H1 (cell line): ENCODE results near the gene ZFYVE19. TPM values are rescaled to one million over a fixed set of nuclear protein-coding genes. Genes with fewer than 3 reads are reported as not detected.

Experiments used
- CTCF ChIA-PET: fragments of 300-600 bp; sonication (Branson Sonifier 250); formaldehyde crosslinking; loops from one replicate; lab custom pipeline; 2021; ENCODE audit not compliant: partially characterized antibody; lab: Charles Lee
- POLR2A ChIA-PET: fragments of 300-600 bp; sonication (Branson Sonifier 250); formaldehyde crosslinking; loops from one replicate; lab custom pipeline; 2021; ENCODE audit warnings: inconsistent platforms; ENCODE audit not compliant: partially characterized antibody; lab: Charles Lee
- DNase-seq, 2 experiments: peaks; one replicate each; pipeline versions ENCODE4 v3.0.0 to v3.0.0-alpha.2; 2010 to 2022; ENCODE audit warnings: low spot score in 2 of 2, low read depth in 1 of 2, mixed read lengths in 1 of 2
- FAIRE-seq: peaks from 2 replicates; lab custom pipeline; 2011; peaks lifted over from hg19 to GRCh38; lab: Jason Lieb, UNC
- H2AFZ ChIP-seq: 2 replicates; pipeline ENCODE4 v1.8.1; 2012; ENCODE audit warnings: low read length, inconsistent platforms
- H2AK5ac ChIP-seq: 2 replicates; pipeline ENCODE4 v1.6.1; 2013; ENCODE audit warnings: low read depth, low read length
- H2BK120ac ChIP-seq: replicated peaks from 2 replicates; pipeline ENCODE3; 2013; ENCODE audit warnings: low read depth, low read length, inconsistent platforms
- H2BK12ac ChIP-seq: 2 replicates; pipeline ENCODE4 v1.6.1; 2013; ENCODE audit warnings: low read depth, low read length
- H2BK15ac ChIP-seq: 2 replicates; pipeline ENCODE4 v1.6.1; 2013; ENCODE audit warnings: low read length
- H2BK20ac ChIP-seq: 2 replicates; pipeline ENCODE4 v1.6.1; 2013; ENCODE audit warnings: low read length
- H2BK5ac ChIP-seq: 2 replicates; pipeline ENCODE4 v1.6.1; 2013; ENCODE audit warnings: low read depth, low read length
- H3K14ac ChIP-seq: 2 replicates; pipeline ENCODE4 v1.6.1; 2013; ENCODE audit warnings: inconsistent platforms; ENCODE audit not compliant: insufficient read length
- H3K18ac ChIP-seq: 2 replicates; pipeline ENCODE4 v1.6.1; 2013; ENCODE audit warnings: low read length; ENCODE audit errors: extremely low read depth
- H3K23ac ChIP-seq: 2 replicates; pipeline ENCODE4 v1.6.1; 2013; ENCODE audit warnings: inconsistent platforms; ENCODE audit not compliant: insufficient read length
- H3K23me2 ChIP-seq: 2 replicates; pipeline ENCODE4 v1.6.1; 2013; ENCODE audit warnings: low read depth, low read length
- H3K27ac ChIP-seq: 2 replicates; pipeline ENCODE4 v1.6.1; 2011; ENCODE audit warnings: low read depth, low read length, inconsistent platforms
- H3K27me3 ChIP-seq, 4 experiments: replicated peaks in 1 of 4; 1 replicate in 1 of 4; 2 replicates in 3 of 4; pipeline versions ENCODE4 v1.6.1 to v1.8.1; 2011 to 2013; ENCODE audit warnings: low read length in 3 of 4, mild to moderate bottlenecking in 3 of 4, inconsistent platforms in 2 of 4, mixed read lengths in 2 of 4, moderate library complexity in 1 of 4; ENCODE audit not compliant: control insufficient read depth in 3 of 4, insufficient read depth in 3 of 4; ENCODE audit errors: extremely low read depth in 1 of 4
- H3K36me3 ChIP-seq, 4 experiments: 2 replicates each; pipeline versions ENCODE4 v1.6.1 to v1.8.1; 2011 to 2013; ENCODE audit warnings: mild to moderate bottlenecking in 4 of 4, low read length in 3 of 4, moderate library complexity in 2 of 4, control low read depth in 1 of 4, inconsistent platforms in 1 of 4; ENCODE audit not compliant: insufficient read depth in 4 of 4, control insufficient read depth in 2 of 4
- H3K4ac ChIP-seq: replicated peaks from 2 replicates; pipeline ENCODE3; 2013; ENCODE audit warnings: low read length, low read depth, mixed read lengths, inconsistent platforms; ENCODE audit not compliant: insufficient read length
- H3K4me1 ChIP-seq, 4 experiments: replicated peaks in 1 of 4; 1 replicate in 1 of 4; 2 replicates in 3 of 4; pipeline versions ENCODE4 v1.6.1 to v1.8.1; 2011 to 2013; ENCODE audit warnings: low read length in 3 of 4, inconsistent platforms in 2 of 4, mixed read lengths in 1 of 4; ENCODE audit not compliant: insufficient read depth in 4 of 4, control insufficient read depth in 3 of 4
- H3K4me2 ChIP-seq, 2 experiments: 2 replicates each; pipeline versions ENCODE4 v1.6.1 to v1.8.1; 2011 to 2013; ENCODE audit warnings: low read depth in 2 of 2, low read length in 2 of 2, control low read depth in 1 of 2, inconsistent platforms in 1 of 2, mild to moderate bottlenecking in 1 of 2; ENCODE audit not compliant: insufficient read depth in 1 of 2
- H3K4me3 ChIP-seq, 4 experiments: fragments of 200-600, 300-600 bp in 1 of 4; sonication (generic), shearing (Covaris generic), sonication (Bioruptor Twin) in 1 of 4; 2 replicates each; pipeline versions ENCODE4 v1.5.1 to v1.8.1; 2011 to 2016; ENCODE audit warnings: low read length in 4 of 4, low read depth in 3 of 4, control low read depth in 2 of 4, inconsistent platforms in 2 of 4, mild to moderate bottlenecking in 2 of 4, mixed read lengths in 1 of 4, moderate library complexity in 1 of 4; ENCODE audit not compliant: insufficient read depth in 2 of 4; ENCODE audit errors: extremely low read depth in 1 of 4
- H3K56ac ChIP-seq: replicated peaks from 2 replicates; pipeline ENCODE3; 2013; ENCODE audit warnings: low read depth, mild to moderate bottlenecking, mixed read lengths, low read length, inconsistent platforms; ENCODE audit not compliant: insufficient read length
- H3K79me1 ChIP-seq: 2 replicates; pipeline ENCODE4 v1.6.1; 2013; ENCODE audit warnings: low read depth, low read length, control low read depth
- H3K79me2 ChIP-seq, 2 experiments: 2 replicates each; pipeline versions ENCODE4 v1.6.1 to v1.8.1; 2012 to 2013; ENCODE audit warnings: low read length in 2 of 2, mild to moderate bottlenecking in 2 of 2, inconsistent platforms in 1 of 2; ENCODE audit not compliant: insufficient read depth in 2 of 2, control insufficient read depth in 1 of 2
- H3K9ac ChIP-seq, 4 experiments: replicated peaks in 1 of 4; 1 replicate in 1 of 4; 2 replicates in 3 of 4; pipeline versions ENCODE4 v1.6.1 to v1.8.1; 2011 to 2013; ENCODE audit warnings: low read depth in 3 of 4, low read length in 3 of 4, control low read depth in 2 of 4, mild to moderate bottlenecking in 2 of 4, moderate library complexity in 2 of 4, inconsistent platforms in 1 of 4; ENCODE audit errors: extremely low read depth in 1 of 4
- H3K9me3 ChIP-seq, 2 experiments: 2 replicates each; pipeline versions ENCODE4 v1.6.1 to v1.8.1; 2012 to 2013; ENCODE audit warnings: mild to moderate bottlenecking in 2 of 2, moderate library complexity in 2 of 2, control low read depth in 1 of 2, inconsistent platforms in 1 of 2, low read depth in 1 of 2, low read length in 1 of 2, mixed read lengths in 1 of 2; ENCODE audit not compliant: insufficient read depth in 2 of 2
- H4K20me1 ChIP-seq, 2 experiments: replicated peaks in 1 of 2; 2 replicates each; pipeline versions ENCODE3 to v1.8.1; 2011 to 2013; ENCODE audit warnings: inconsistent platforms in 2 of 2, low read length in 2 of 2, mild to moderate bottlenecking in 1 of 2; ENCODE audit not compliant: insufficient read depth in 2 of 2, control insufficient read depth in 1 of 2
- H4K5ac ChIP-seq: 2 replicates; pipeline ENCODE4 v1.6.1; 2013; ENCODE audit warnings: low read length, low read depth, mixed read lengths, inconsistent platforms; ENCODE audit not compliant: insufficient read length
- H4K8ac ChIP-seq: 2 replicates; pipeline ENCODE4 v1.8.0; 2013; ENCODE audit warnings: mild to moderate bottlenecking, moderate library complexity, low read length, inconsistent platforms; ENCODE audit not compliant: insufficient read depth; ENCODE audit errors: extremely low read depth
- H4K91ac ChIP-seq: replicated peaks from 2 replicates; pipeline ENCODE3; 2013; ENCODE audit warnings: low read length, mixed read lengths, inconsistent platforms; ENCODE audit not compliant: insufficient read length
- CBX8 ChIP-seq: fragments of 300-800, 300-1000 bp; sonication (generic); IDR thresholded peaks from 2 replicates; pipeline ENCODE4 v1.7.1; 2016; ENCODE audit warnings: low read depth, low read length, borderline replicate concordance
- GABPA ChIP-seq: IDR thresholded peaks from 2 replicates; pipeline ENCODE4 v1.6.1; 2011; ENCODE audit warnings: mild to moderate bottlenecking, low read length, moderate library complexity, borderline replicate concordance; ENCODE audit not compliant: insufficient read depth
- MAFK ChIP-seq: IDR thresholded peaks from 2 replicates; pipeline ENCODE4 v1.6.1; 2012; ENCODE audit warnings: low read depth, mild to moderate bottlenecking, improper control_type of control experiment, low read length
- YY1 ChIP-seq: IDR thresholded peaks from 2 replicates; pipeline ENCODE4 v1.6.1; 2011; ENCODE audit warnings: low read depth, mild to moderate bottlenecking, low read length
- ZNF274 ChIP-seq: IDR thresholded peaks from 2 replicates; pipeline ENCODE4 v1.7.0; 2012; ENCODE audit warnings: low read length, borderline replicate concordance; ENCODE audit errors: extremely low read depth
- WGBS, 2 experiments: shearing (Covaris generic) in 1 of 2; methylation state at CpG; one replicate each; pipeline versions ENCODE4 v1.1.6 to v1.1.7; 2013 to 2015; ENCODE audit warnings: low lambda C conversion rate in 2 of 2, mixed read lengths in 2 of 2, inconsistent platforms in 1 of 2, low coverage in 1 of 2, missing lambda C conversion rate in 1 of 2; ENCODE audit not compliant: insufficient replicate concordance in 2 of 2, insufficient coverage in 1 of 2, insufficient read length in 1 of 2; ENCODE audit errors: extremely low coverage in 1 of 2, missing lambda C conversion rate in 1 of 2; 5-methylcytosine and 5-hydroxymethylcytosine counted together
- polyA plus RNA-seq, 7 experiments: library from polyadenylated mRNA; depleted of rRNA in 3 of 7; stranded (reverse) in 5 of 7; unstranded in 2 of 7; fragments of >200 nt in 5 of 7; fragments of 200-250 nt in 2 of 7; gene quantifications; 1 replicate in 5 of 7; 2 replicates in 1 of 7; 4 replicates in 1 of 7; pipeline versions ENCODE4 v1.2.1 to v1.2.3, GENCODE V29; 2011 to 2013; ENCODE audit warnings: missing spikeins in 2 of 7, mixed read lengths in 2 of 7
- total RNA-seq: library from RNA; stranded (reverse); fragmentation: NEBNext Ultra II Directional; extraction: Animal tissue kit (Norgen Biotek cat#: 25700); gene quantifications from 2 replicates; pipeline ENCODE4 v1.2.1, GENCODE V29; 2021

Gene ZFYVE19
- total and polyA plus RNA-seq, 2 of the 8 experiments (the other 6 are each of a cell fraction or from before 2014, with no cell fraction given), result 11.2 to 21.8 TPM

DNA sequence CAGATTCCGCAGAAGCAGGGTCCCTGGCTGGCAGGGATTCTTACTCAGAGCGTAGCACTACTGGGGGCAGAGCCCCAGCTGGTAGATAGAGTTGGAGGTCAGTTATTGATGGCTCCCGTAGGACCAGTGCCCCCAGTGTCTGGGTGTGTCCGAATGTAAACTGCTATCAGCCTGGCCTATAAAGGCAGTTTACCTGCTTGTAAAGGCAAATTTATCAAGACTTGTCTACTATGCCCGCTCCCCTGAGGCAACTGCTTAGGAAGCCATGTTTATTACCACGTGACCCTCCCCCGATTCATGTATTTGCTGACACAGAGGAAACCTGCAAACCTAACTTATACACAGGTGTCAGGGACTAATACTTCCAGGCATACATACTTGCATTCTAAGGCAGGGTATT lies 22.2 kb downstream of the ZFYVE19 start:
- H3K9ac ChIP-seq, result no peak overlapping the region
- H3K79me2 ChIP-seq, result no peaks in the 10 kb centered on the region
- H3K27me3 ChIP-seq, result no peaks in the 10 kb centered on the region
- H3K4me1 ChIP-seq, result no peaks in the 10 kb centered on the region
- H2BK15ac ChIP-seq, result no peak overlapping the region
- no peak overlapping the region for H2BK120ac ChIP-seq
- H4K8ac ChIP-seq, result no peak overlapping the region
- no peak overlapping the region for H2BK5ac ChIP-seq
- H3K4me2 ChIP-seq, result no peak overlapping the region
- H3K23ac ChIP-seq, result no peak overlapping the region
- H3K9me3 ChIP-seq, result no peaks in the 10 kb centered on the region
- H3K56ac ChIP-seq, result no peak overlapping the region
- no peak overlapping the region for H2BK12ac ChIP-seq
- no peak overlapping the region for H2BK20ac ChIP-seq
- H3K18ac ChIP-seq, result no peak overlapping the region
- ChIA-PET CTCF (interaction anchor here (1.2 to 3.7 kb wide), 2 partner anchors 20 to 29 kb away, joined by 3 to 18 read pairs; no protein-coding TSS in a partner anchor), POLR2A (interaction anchor here (1.2 to 2.9 kb wide), 3 partner anchors 15 to 124 kb away, joined by 3 to 10 read pairs (median 5); partner anchors contain the start of genes CHAC1 and SPINT1)
- FAIRE-seq, result no peak
- H3K36me3 ChIP-seq, result no peaks in the 10 kb centered on the region
- H3K4ac ChIP-seq, result no peak overlapping the region
- no peak overlapping the region for H4K5ac ChIP-seq
- H3K14ac ChIP-seq, result no peak overlapping the region
- no peak overlapping the region for H3K4me3 ChIP-seq
- H3K79me1 ChIP-seq, result no peaks in the 10 kb centered on the region
- H3K23me2 ChIP-seq, result no peaks in the 10 kb centered on the region
- no peak for DNase-seq
- peak overlapping the region; percentile 79; the same call in 1 of the 2 replicates for H2AFZ ChIP-seq
- no peak overlapping the region for H3K27ac ChIP-seq
- H2AK5ac ChIP-seq, result no peak overlapping the region
- WGBS, 2 experiments, result 89% methylated on average over 7 of the region's 7 CpGs; no CpG with 5 or more reads in 1 of the 2 experiments
- no peak overlapping the region for H4K91ac ChIP-seq
- TF ChIP-seq MAFK, result peak; percentile 43; the same call in 1 of the 2 replicates
- TF ChIP-seq CBX8, result no peak
- TF ChIP-seq YY1, result 0 out of 2 replicates have a peak, but pooled peaks have one; percentile 52
- no peak for TF ChIP-seq ZNF274
- no peak for TF ChIP-seq GABPA
- H4K20me1 ChIP-seq, result no peaks in the 10 kb centered on the region
